Skeletal muscle tissue (tissue), 4 donors: ENCODE data around the gene CA4. TPM values are rescaled to one million over a fixed set of nuclear protein-coding genes. Genes with fewer than 3 reads are reported as not detected.
"Not testable (repeated sequence)": the region's sequence is repeated elsewhere in the genome, so short reads cannot be mapped to it uniquely, and the experiment has no call there.

Experiments used
- H3K27ac ChIP-seq: one replicate; pipeline ENCODE4 v1.7.0; 2013; ENCODE audit warnings: mild to moderate bottlenecking, low read depth, low read length, inconsistent platforms
- H3K27me3 ChIP-seq, 3 donors: one replicate each; pipeline ENCODE4 v1.7.0; 2013; ENCODE audit warnings: low read length in 3 of 3; ENCODE audit not compliant: control insufficient read depth in 3 of 3, insufficient read depth in 3 of 3
- H3K36me3 ChIP-seq, 3 donors: one replicate each; pipeline ENCODE4 v1.7.0; 2013; ENCODE audit warnings: low read length in 3 of 3; ENCODE audit not compliant: control insufficient read depth in 3 of 3, insufficient read depth in 3 of 3
- H3K4me1 ChIP-seq, 3 donors: one replicate each; pipeline ENCODE4 v1.7.0; 2013; ENCODE audit warnings: low read length in 3 of 3, mild to moderate bottlenecking in 3 of 3; ENCODE audit not compliant: control insufficient read depth in 3 of 3, insufficient read depth in 3 of 3
- H3K4me3 ChIP-seq, 3 donors: one replicate each; pipeline ENCODE4 v1.7.0; 2013; ENCODE audit warnings: low read length in 3 of 3
- H3K9ac ChIP-seq, 3 donors: one replicate each; pipeline ENCODE4 v1.7.0; 2013; ENCODE audit warnings: low read length in 3 of 3, mild to moderate bottlenecking in 3 of 3, moderate library complexity in 2 of 3, low read depth in 1 of 3
- H3K9me3 ChIP-seq, 3 donors: one replicate each; pipeline ENCODE4 v1.7.0; 2013; ENCODE audit warnings: low read length in 3 of 3; ENCODE audit not compliant: control insufficient read depth in 3 of 3
- total RNA-seq: library from RNA; depleted of rRNA; stranded (reverse); fragments of >200 nt; gene quantifications from one replicate; pipeline ENCODE4 v1.2.3, GENCODE V29; 2014
- donor health status: Osteomylitis.

CA4 gene
- total RNA-seq, 1 donor from 2014 or later = 4.2 TPM

DNA sequence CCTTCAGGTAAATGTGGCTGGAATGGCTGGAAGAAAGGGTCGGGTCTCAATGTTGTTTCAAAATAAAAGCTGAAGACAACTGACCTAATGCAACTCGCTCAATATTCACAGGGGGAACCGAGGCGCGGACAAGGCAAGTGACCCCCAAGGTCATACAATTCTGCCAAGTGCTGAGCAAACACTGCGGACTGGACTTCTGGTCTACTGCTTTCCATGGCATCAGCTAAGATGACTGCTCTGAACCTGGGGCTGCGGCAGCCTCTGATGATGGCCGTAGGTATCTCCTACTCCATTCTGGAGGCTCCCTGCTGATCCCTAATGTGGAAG is 21.9 kb downstream of the CA4 start:
- Histone ChIP-seq H3K27ac (no peak overlapping the region), H3K9ac (no peak overlapping the region), H3K36me3 (no peaks in the 10 kb centered on the region), H3K4me3 (no peak overlapping the region), H3K9me3 (no peaks in the 10 kb centered on the region), H3K27me3 (peaks cover 0 to 11% (median 7%) of the 10 kb centered on the region in 3 donors), H3K4me1 (peaks cover 0 to 12% (median 6%) of the 10 kb centered on the region in 3 donors)

- H3K27me3 ChIP-seq = peaks cover 0 to 3% (median 2%) of the 10 kb centered on the region in 3 donors
- H3K27ac ChIP-seq = no peak overlapping the region
- H3K4me1 ChIP-seq = peaks cover 0 to 12% (median 6%) of the 10 kb centered on the region in 3 donors
- H3K9me3 ChIP-seq = no peaks in the 10 kb centered on the region
- no peak overlapping the region for H3K4me3 ChIP-seq
- H3K36me3 ChIP-seq = peaks cover 0 to 4% (median 3%) of the 10 kb centered on the region in 3 donors
- H3K9ac ChIP-seq = no peak overlapping the region
Observed at GRCh38 chr17:60173304-60173819, 23.6 kb downstream of the CA4 start.

- H3K9ac ChIP-seq = no peak overlapping the region
- H3K27ac ChIP-seq = no peak overlapping the region
- peaks cover under 1 to 7% (median 5%) of the 10 kb centered on the region in 3 donors for H3K36me3 ChIP-seq
- H3K27me3 ChIP-seq = peaks cover 0 to 2% (median 0%) of the 10 kb centered on the region in 3 donors
- H3K9me3 ChIP-seq = no peaks in the 10 kb centered on the region
- no peak overlapping the region for H3K4me3 ChIP-seq
- H3K4me1 ChIP-seq = peaks cover 0 to 12% (median 6%) of the 10 kb centered on the region in 3 donors
Observed at GRCh38 chr17:60174035-60174434, 24.3 kb downstream of the CA4 start.

DNA sequence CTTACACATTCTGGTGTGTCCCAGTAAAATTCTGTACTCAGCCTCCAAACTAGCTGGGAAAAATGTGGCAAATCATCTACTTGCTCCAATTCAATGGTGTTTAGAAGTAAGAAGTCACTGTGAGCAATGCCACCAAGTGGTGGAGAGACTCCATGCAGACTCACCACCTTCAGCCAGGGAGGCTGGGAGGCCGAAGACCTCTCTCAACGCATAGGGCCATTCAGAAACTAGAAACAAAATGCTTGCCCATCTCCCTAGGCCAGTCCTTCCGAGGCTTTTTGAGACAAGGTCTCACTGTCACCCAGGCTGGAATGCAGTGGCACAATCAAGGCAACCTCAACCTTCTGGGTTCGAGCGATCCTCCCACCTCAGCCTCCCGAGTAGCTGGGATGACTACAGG is 25.0 kb downstream of the CA4 start:
- H3K4me1 ChIP-seq, H3K27ac ChIP-seq, H3K27me3 ChIP-seq, H3K4me3 ChIP-seq, H3K9ac ChIP-seq, H3K9me3 ChIP-seq, H3K36me3 ChIP-seq: not testable (repeated sequence)

DNA sequence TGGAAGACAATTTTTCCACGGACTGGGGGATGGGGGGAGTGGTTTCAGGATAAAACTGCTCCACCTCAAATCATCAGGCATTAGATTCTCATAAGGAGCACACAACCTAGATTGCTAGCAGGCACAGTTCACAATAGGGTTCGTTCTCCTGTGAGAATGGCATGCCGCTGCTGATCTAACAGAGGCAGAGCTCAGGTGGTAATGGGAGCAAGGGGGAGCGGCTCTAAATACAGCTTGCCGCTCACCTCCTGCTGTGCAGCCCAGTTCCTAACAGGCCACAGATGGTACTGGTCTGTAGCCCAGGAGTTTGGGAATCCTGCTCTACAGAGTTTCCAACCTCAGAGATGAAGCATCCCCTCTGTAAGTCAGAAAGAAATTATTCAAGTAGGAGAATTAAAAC is 27.0 kb downstream of the CA4 start:
- H3K36me3 ChIP-seq = peaks cover 11 to 16% (median 14%) of the 10 kb centered on the region in 3 donors
- H3K27ac ChIP-seq, H3K4me1 ChIP-seq, H3K4me3 ChIP-seq, H3K9ac ChIP-seq, H3K9me3 ChIP-seq, H3K27me3 ChIP-seq: not testable (repeated sequence)

GRCh38 chr17:60178180-60178579 is 28.4 kb downstream of the CA4 start:
- H3K9me3 ChIP-seq, H3K27ac ChIP-seq, H3K27me3 ChIP-seq, H3K4me1 ChIP-seq, H3K9ac ChIP-seq, H3K4me3 ChIP-seq: not testable (repeated sequence)
- H3K36me3 ChIP-seq = peaks cover 17 to 25% (median 19%) of the 10 kb centered on the region in 3 donors

DNA sequence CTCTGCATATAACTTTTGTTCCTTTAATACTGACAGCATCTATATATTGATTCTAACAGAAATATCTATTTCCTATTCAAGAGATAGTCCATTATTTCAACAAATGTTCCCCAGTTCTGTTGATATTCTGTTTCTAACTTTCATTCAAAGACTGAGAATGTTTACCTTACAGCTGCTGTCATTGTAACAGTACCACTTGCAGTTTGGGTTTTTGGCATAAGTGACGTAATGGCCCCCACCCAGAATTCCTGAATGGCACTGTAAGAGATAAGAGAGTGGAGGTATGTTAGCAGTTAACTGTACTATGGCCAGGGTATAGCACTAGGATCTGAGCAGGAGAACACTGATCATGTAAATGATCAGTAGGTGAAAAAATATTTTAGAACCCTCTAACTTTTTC is 30.6 kb downstream of the CA4 start:
- H3K4me1 ChIP-seq, H3K27ac ChIP-seq, H3K9ac ChIP-seq, H3K4me3 ChIP-seq, H3K9me3 ChIP-seq, H3K27me3 ChIP-seq: not testable (repeated sequence)
- H3K36me3 ChIP-seq = peaks cover 24 to 35% (median 28%) of the 10 kb centered on the region in 3 donors

GRCh38 chr17:60186372-60186771 is 36.6 kb downstream of the CA4 start:
- not testable (repeated sequence) for H3K27ac ChIP-seq, H3K9ac ChIP-seq, H3K4me1 ChIP-seq, H3K4me3 ChIP-seq, H3K9me3 ChIP-seq, H3K27me3 ChIP-seq
- peaks cover 19 to 39% (median 30%) of the 10 kb centered on the region in 3 donors for H3K36me3 ChIP-seq

GRCh38 chr17:60186846-60187745 is 37.3 kb downstream of the CA4 start:
- not testable (repeated sequence) for H3K27me3 ChIP-seq, H3K27ac ChIP-seq, H3K9ac ChIP-seq, H3K4me1 ChIP-seq, H3K4me3 ChIP-seq, H3K9me3 ChIP-seq
- peaks cover 19 to 43% (median 30%) of the 10 kb centered on the region in 3 donors for H3K36me3 ChIP-seq

- no peaks in the 10 kb centered on the region for H3K27me3 ChIP-seq
- H3K4me1 ChIP-seq = no peaks in the 10 kb centered on the region
- H3K9ac ChIP-seq = no peak overlapping the region
- H3K9me3 ChIP-seq = no peaks in the 10 kb centered on the region
- peaks cover 13 to 43% (median 39%) of the 10 kb centered on the region in 3 donors for H3K36me3 ChIP-seq
- H3K4me3 ChIP-seq = no peak overlapping the region
- no peak overlapping the region for H3K27ac ChIP-seq
Observed at GRCh38 chr17:60188759-60189158, 39.0 kb downstream of the CA4 start.
